MM.1S (cell line): ENCODE results near the gene SNAPC4.

Experiments used
- DNase-seq: peaks from one replicate; pipeline ENCODE4 v3.0.0-alpha.2; 2015
- H2AFZ ChIP-seq: fragments of 300-600 bp; sonication (generic); 2 replicates; pipeline ENCODE4 v1.6.0; 2016; ENCODE audit warnings: antibody characterized with exemption, low read length
- H3F3A ChIP-seq: fragments of 300-600 bp; sonication (generic); 2 replicates; pipeline ENCODE4 v1.6.1; 2016; ENCODE audit warnings: mild to moderate bottlenecking, antibody characterized with exemption, low read length, moderate library complexity, mixed read lengths; ENCODE audit not compliant: insufficient read depth
- H3K27ac ChIP-seq: fragments of 300-600 bp; sonication (generic); 2 replicates; pipeline ENCODE4 v1.5.1; 2016; ENCODE audit warnings: mild to moderate bottlenecking, low read length
- H3K27me3 ChIP-seq: fragments of 300-600 bp; sonication (generic); replicated peaks from 2 replicates; pipeline ENCODE4 v1.6.0; 2016; ENCODE audit warnings: low read length; ENCODE audit not compliant: insufficient read depth
- H3K36me3 ChIP-seq: fragments of 300-600 bp; sonication (generic); replicated peaks from 2 replicates; pipeline ENCODE4 v1.6.1; 2016; ENCODE audit warnings: mild to moderate bottlenecking, low read length, mixed read lengths; ENCODE audit not compliant: insufficient read depth
- H3K4me1 ChIP-seq: fragments of 300-600 bp; sonication (generic); 2 replicates; pipeline ENCODE4 v1.6.1; 2016; ENCODE audit warnings: low read length, mixed read lengths
- H3K4me2 ChIP-seq: fragments of 300-600 bp; sonication (generic); 2 replicates; pipeline ENCODE4 v1.6.0; 2016; ENCODE audit warnings: low read depth, low read length
- H3K4me3 ChIP-seq: fragments of 300-600 bp; sonication (generic); 2 replicates; pipeline ENCODE4 v1.5.1; 2016; ENCODE audit warnings: low read length, mixed read lengths
- H3K79me2 ChIP-seq: fragments of 300-600 bp; sonication (generic); 2 replicates; pipeline ENCODE4 v1.6.1; 2016; ENCODE audit warnings: mixed run types, low read length, mixed read lengths
- H3K9ac ChIP-seq: fragments of 300-600 bp; sonication (generic); 2 replicates; pipeline ENCODE4 v1.6.1; 2016; ENCODE audit warnings: low read length, mixed read lengths
- H3K9me2 ChIP-seq: fragments of 300-600 bp; sonication (generic); replicated peaks from 2 replicates; pipeline ENCODE4 v1.6.1; 2016; ENCODE audit warnings: mild to moderate bottlenecking, low read length, mixed read lengths; ENCODE audit not compliant: insufficient read depth
- H3K9me3 ChIP-seq: fragments of 300-600 bp; sonication (generic); replicated peaks from 2 replicates; pipeline ENCODE4 v1.6.1; 2016; ENCODE audit warnings: mild to moderate bottlenecking, low read length, mixed read lengths; ENCODE audit not compliant: insufficient read depth
- H4K20me1 ChIP-seq: fragments of 300-600 bp; sonication (generic); 2 replicates; pipeline ENCODE4 v1.6.1; 2016; ENCODE audit warnings: mild to moderate bottlenecking, low read length, moderate library complexity, mixed read lengths; ENCODE audit not compliant: insufficient read depth
- CTCF ChIP-seq: fragments of 300-600 bp; sonication (generic); IDR thresholded peaks from 2 replicates; pipeline ENCODE4 v1.5.1; 2016; ENCODE audit warnings: antibody characterized with exemption, low read length, mixed read lengths
- EZH2 ChIP-seq: fragments of 300-600 bp; sonication (generic); optimal IDR thresholded peaks from 2 replicates; pipeline ENCODE3; 2017; ENCODE audit warnings: low read depth, mild to moderate bottlenecking, antibody characterized with exemption, low read length, mixed read lengths
- EZH2phosphoT487 ChIP-seq: fragments of 300-600 bp; sonication (generic); IDR thresholded peaks from 2 replicates; pipeline ENCODE4 v1.6.1; 2018; ENCODE audit warnings: antibody characterized with exemption, low read length

Gene SNAPC4

GRCh38 chr9:136400038-136400834 is at the start of gene SNAPC4:
Gene SNAPC4 (minus strand): TSS chr9:136400170. CDS start chr9:136398428, 1,742 bp downstream.
- Histone ChIP-seq H3F3A (0 out of 2 replicates have a peak, but pooled peaks cover 4% of the 10 kb centered on the region), H3K27me3 (no peaks in the 10 kb centered on the region), H3K9me2 (no peaks in the 10 kb centered on the region), H3K36me3 (no peaks in the 10 kb centered on the region), H3K9ac (peak within 1 kb of the TSS; percentile 80), H4K20me1 (no peaks in the 10 kb centered on the region), H3K9me3 (no peaks in the 10 kb centered on the region), H3K27ac (no peak within 1 kb of the TSS), H3K79me2 (peaks cover 29% of the 10 kb centered on the region), H2AFZ (peak within 1 kb of the TSS; percentile 78), H3K4me3 (peak within 1 kb of the TSS; percentile 100), H3K4me2 (peak within 1 kb of the TSS; percentile 93), H3K4me1 (peaks cover 27% of the 10 kb centered on the region)
- TF ChIP-seq EZH2phosphoT487, result no peak
- peak; percentile 82 for TF ChIP-seq CTCF
- no peak for TF ChIP-seq EZH2
- DNase-seq, result peak; percentile 94

- Histone ChIP-seq H3K27me3 (no peaks in the 10 kb centered on the region), H3K9me3 (no peaks in the 10 kb centered on the region), H3K36me3 (peaks cover 4% of the 10 kb centered on the region; the same call in 1 of the 2 replicates), H3K27ac (no peak overlapping the region), H3K4me1 (no peaks in the 10 kb centered on the region), H3K9ac (no peak overlapping the region), H3F3A (no peaks in the 10 kb centered on the region), H2AFZ (no peak overlapping the region), H3K9me2 (no peaks in the 10 kb centered on the region), H3K79me2 (no peaks in the 10 kb centered on the region), H3K4me2 (no peak overlapping the region), H3K4me3 (no peak overlapping the region), H4K20me1 (no peaks in the 10 kb centered on the region)
- no peak for DNase-seq
- TF ChIP-seq EZH2phosphoT487, result no peak
- TF ChIP-seq EZH2, result no peak
- no peak for TF ChIP-seq CTCF
Observed at GRCh38 chr9:136448655-136449054, 48.7 kb upstream of the SNAPC4 start.

- Histone ChIP-seq H3K9me3 (no peaks in the 10 kb centered on the region), H3K4me1 (no peaks in the 10 kb centered on the region), H3K27me3 (no peaks in the 10 kb centered on the region), H3F3A (no peaks in the 10 kb centered on the region), H3K79me2 (no peaks in the 10 kb centered on the region), H2AFZ (no peak overlapping the region), H3K9me2 (no peaks in the 10 kb centered on the region), H3K9ac (no peak overlapping the region), H4K20me1 (no peaks in the 10 kb centered on the region), H3K4me3 (no peak overlapping the region), H3K4me2 (no peak overlapping the region), H3K36me3 (peaks cover 4% of the 10 kb centered on the region; the same call in 1 of the 2 replicates), H3K27ac (no peak overlapping the region)
- no peak for DNase-seq
- no peak for TF ChIP-seq EZH2
- TF ChIP-seq EZH2phosphoT487, result no peak
- TF ChIP-seq CTCF, result no peak
Observed at GRCh38 chr9:136447173-136447778, 47.3 kb upstream of the SNAPC4 start.
